HUDEP-2 (cell line): Measurements from ENCODE around the gene TRMU.

Experiments used
- DNase-seq, 76 experiments: peaks; one replicate each; lab custom pipeline; 2025; ENCODE audit not compliant: unreplicated experiment in 76 of 76; lab: John Stamatoyannopoulos, UW

TRMU gene

DNA sequence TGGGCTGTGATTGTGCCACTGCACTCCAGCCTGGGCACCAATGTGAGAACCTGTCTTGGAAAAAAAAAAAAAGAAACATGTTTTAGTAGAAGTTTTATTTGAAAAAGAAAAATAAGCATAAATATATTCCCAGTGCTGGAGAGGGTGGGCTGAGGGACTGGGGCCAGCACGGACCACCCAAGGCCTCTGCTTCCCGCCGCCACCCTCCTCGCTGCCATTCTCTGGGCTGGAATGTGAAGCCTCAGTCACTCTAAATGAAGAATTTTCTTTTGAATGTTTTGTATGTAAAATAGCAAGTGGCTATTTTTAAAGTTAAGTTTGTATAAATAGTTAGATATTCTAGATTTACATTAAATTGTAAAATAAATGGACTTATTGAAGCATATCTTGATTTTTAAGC is 5.1 kb upstream of the TRMU start:
- no peak for DNase-seq

GRCh38 chr22:46331496-46331895 is 4.0 kb upstream of the TRMU start:
- no peak for DNase-seq

- peak in 3 of 76 experiments; percentile 4 to 27 (median 10) for DNase-seq
Measured at GRCh38 chr22:46336119-46337078, 885 bp downstream of the TRMU start.

GRCh38 chr22:46337870-46338269 is 2.4 kb downstream of the TRMU start:
- DNase-seq: no peak

DNA sequence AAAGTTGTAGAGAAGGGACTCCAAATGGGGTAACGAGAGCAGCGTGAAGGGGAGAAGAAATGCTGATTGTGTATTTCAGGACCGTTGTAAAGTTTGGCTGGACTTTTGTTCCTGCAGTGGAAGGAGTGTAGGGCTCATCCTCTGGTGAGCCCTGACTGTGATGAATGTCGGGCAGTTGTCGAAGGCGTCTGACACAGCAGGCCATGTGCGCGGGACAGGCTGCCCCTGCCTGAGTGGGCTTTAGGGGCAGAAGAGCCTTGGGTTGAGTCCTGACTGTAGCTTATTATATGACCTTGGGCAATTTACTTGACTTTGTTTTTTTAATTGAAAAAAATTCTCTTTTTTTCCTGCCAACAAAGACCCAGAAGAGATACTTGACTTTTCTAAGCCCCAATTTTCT is 3.1 kb downstream of the TRMU start:
- no peak for DNase-seq

DNA sequence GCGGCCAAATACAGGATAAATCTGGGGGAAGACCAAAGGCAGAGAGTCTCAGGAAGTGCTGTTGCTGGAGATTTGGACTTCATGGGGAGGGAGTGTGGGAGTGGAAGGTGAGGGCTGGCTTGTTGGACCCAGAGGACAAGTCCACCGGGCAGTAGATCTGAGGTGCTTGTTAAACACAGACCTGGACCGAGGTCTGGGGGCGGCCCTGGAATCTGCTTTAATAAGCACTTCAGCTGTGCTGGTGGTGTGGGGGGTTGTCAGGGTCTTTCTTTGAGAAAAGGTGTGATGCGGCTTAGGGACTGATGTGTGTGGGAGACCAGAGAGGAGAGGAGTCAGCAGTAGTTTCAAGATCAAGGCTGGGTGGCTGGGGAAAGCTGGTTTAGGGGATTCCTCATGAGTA is 4.4 kb downstream of the TRMU start:
- DNase-seq: no peak

- no peak for DNase-seq
Measured at GRCh38 chr22:46340676-46341075, 5.2 kb downstream of the TRMU start.

DNA sequence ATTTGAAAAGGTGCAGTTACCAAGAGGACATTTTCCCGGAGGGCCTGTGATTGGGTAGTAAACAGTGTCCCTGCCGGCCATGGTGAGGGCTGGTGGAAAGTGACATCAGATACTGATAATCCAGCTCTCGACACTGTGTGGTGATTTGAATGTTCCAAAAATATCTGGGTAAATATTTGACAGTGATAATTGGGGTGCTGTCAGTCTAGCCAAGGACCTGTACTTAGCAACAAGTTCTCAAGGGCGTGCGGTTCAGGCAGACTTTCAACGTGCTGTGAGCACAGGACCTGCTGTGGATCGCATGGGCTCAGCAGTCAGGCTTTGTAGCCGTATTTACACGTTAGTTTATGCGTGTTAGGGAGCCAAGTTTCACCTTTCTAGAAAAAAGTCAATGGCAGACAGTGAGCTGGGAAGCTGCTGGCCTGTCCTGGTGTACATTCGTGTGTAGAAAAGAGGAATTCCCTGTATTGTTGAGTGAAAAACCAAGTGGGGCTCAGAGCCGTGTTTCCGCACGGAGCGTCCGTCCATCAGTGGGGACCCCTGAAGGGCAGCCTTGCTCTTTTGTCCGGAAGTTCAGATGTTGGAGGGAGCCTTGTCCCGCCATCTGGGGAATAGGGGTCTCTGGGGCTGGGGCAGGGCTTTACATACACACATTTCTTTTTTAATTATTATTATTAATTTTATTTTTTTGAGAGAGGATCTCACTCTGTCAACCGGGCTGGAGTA is 11.3 kb downstream of the TRMU start:
- no peak for DNase-seq

GRCh38 chr22:46347646-46348045 is 12.1 kb downstream of the TRMU start:
- DNase-seq: no peak

DNA sequence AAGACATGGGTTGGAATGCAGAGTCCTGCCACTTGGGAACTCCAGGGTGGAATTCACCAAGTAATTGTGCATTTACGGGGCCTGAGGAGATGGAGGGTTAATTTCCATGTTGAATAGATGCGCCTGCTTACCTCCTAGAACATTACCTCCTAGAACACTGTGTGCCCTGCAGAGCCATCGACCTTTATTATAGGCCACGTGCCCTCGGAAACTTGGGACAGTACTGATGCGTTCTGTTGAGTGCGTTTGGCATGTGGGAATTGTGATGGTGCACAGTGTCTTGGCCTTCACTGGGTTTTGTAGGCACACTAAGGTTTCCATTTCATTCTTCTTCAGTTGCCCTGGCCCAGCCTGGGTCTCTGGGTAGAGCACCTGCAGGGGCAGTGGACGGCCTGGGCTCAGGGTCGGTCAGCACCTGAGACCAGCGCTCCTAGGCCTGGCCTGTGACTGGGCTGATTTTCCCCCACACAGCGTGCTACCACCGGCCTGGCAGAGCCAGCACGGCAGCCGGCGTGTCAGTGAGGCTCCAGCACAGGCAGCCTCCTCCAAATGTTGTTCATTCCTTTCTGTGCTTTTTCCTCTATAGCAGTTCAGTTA is 12.7 kb downstream of the TRMU start:
- no peak for DNase-seq

DNA sequence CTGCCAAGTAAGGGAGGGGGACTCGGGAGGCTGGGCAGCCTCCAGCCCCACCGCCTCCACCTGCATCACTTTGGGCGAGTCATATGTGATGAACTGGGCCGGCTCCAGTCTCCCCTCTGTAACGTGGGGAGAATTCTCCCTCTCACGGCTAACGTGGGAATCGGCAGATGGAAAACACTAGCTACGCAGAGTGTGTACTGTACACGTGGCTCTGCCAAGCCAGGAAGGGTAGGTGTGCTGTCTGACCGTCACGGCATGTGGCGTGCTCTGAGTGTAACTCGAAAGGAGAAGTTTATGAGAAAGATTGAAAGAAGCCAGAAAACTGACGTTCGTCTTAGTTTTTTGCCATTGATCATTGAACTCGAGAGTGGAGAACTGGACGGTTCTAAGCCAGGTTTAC is 13.7 kb downstream of the TRMU start:
- DNase-seq: no peak

DNA sequence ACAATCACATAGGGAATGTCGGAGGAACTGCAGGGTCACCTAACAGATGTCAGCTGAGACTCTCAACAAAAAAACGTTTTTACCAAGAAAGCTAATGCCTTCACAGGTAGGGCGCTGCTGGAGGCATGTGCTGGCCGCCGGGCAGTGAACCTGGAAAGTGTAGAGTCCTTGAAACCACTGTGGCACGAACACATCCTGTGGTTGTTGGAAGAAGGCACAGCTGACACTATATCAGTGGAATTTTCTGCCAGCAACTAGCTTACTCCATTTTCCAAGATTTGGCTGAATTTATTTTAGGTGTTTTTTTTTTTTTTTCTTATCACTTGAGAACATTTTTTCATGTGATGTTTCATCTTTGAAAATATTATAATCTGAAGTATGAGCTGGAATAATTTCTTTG is 14.2 kb downstream of the TRMU start:
- no peak for DNase-seq

DNA sequence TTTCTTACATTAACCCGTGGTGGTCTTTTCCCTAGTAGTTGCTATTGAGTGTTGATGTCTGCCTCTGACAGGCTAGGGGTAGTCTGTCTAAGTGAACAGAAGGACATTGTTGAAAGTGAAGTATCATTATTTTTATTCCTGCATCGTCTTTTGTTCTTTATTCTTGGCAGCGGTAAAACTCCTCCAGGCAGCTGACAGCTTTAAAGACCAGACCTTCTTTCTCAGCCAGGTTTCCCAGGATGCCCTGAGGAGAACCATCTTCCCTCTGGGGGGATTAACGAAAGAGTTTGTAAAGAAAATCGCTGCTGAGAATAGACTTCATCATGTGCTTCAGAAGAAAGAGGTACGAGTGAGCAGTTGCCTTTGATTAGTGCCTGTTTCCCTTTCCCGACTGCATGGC is 14.6 kb downstream of the TRMU start:
- DNase-seq: no peak

- no peak for DNase-seq
Measured at GRCh38 chr22:46350646-46351045, 15.1 kb downstream of the TRMU start.

DNA sequence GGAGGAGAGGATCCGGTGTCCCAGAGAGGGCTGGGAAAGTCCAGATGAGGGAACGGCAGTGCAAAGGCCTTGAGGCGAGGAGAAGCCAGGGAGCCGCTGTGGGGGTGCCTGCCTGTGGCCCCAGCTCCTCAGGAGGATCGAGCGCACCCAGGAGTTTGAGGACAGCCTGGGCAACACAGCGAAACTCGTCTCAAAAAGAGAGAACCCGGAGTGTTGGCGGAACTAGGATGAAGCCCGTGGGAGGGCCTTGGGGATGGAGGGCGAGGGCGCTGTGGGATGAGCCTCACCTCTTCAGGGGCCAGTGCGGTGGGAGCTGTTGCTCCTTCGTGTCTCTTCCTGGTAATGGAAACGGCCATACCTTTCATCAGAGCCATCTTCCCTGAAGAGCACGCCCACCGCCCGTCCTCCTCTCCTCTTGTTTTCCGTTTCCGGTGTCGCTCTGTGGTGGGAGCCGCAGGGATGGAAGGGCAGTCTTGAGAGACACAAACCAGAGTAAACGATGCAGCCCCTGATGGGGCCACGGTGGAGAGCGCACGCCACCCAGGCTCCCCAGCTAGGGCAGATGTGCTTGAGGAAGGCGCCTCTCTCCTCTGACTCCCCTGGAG is 15.7 kb downstream of the TRMU start:
- DNase-seq: no peak

DNA sequence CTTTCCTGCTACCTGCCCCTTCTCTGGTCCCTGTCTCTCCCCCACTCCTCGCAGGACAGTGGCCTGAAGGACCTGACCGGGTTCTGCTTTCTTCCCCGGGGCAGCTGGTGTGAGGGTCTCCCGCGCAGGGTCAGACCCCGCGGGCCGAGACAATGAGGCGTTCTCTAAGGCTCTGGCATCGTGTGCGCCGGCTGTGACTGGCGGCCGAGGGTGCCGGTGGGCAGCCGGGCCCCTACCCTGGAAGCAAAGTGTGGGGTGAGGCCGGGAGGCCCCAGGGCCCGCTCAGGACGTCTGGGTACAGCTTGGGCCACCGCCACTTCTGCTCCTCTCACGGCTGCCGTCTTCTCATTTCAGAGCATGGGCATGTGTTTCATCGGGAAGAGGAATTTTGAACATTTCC is 16.3 kb downstream of the TRMU start:
- no peak for DNase-seq

DNA sequence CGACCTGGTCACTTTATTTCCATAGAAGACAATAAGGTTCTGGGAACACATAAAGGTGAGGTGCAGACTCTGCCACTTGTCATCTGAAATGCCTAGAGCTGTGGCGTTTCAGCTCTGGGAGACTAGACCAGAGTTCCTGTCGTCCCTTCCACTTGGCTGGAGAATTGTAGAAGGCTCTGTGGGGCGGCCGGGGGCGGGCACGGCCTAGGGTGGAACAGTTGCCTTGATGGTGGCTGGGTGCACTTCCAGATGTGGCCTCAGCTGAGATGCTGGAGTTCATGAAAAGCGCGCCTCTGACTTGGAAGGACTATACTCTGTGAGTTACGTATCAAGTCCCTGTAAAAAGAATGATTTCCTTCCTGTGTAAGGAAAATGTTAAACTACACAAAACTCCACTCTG is 16.8 kb downstream of the TRMU start:
- DNase-seq: no peak

GRCh38 chr22:46352691-46353386 is 17.3 kb downstream of the TRMU start:
- DNase-seq: peak in 13 of 76 experiments; percentile 3 to 68 (median 25)

- no peak for DNase-seq
Measured at GRCh38 chr22:46353483-46354105, 18.1 kb downstream of the TRMU start.
